Measurements from ENCODE around the gene ARL8A.
"Not testable (repeated sequence)": the region's sequence is repeated elsewhere in the genome, so short reads cannot be mapped to it uniquely, and the experiment has no call there.

Gene ARL8A

DNA sequence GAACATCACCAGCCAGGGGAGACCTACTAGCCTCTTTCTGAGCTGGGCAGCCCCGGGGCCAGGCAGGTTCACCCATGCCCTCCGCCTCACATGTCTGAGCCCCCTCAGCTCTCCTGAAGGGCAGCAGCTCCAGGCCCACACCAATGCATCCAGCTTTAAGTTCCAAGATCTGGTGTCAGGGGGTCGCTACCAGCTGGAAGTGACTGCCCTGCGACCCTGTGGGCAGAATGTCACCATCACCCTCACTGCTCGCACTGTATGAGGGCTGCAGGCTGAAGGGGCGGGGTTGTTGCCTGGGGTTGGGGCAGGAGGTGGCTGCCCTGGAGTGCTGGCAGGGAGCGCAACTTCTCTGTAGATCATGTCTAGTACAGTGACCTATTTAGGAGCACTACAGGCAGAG, 24.3 kb upstream of the ARL8A start:
- Mint-ChIP-seq H3K9me3 (no peaks in the 10 kb centered on the region), H3K27ac (no peak overlapping the region), H3K27me3 (ENCODE audit: low read depth, poor library complexity) (no peaks in the 10 kb centered on the region), H3K36me3 (ENCODE audit: low read depth) (no peaks in the 10 kb centered on the region), H3K4me1 (peaks cover 46% of the 10 kb centered on the region), H3K4me3 (no peak overlapping the region)
- TF ChIP-seq, protein P1, sequence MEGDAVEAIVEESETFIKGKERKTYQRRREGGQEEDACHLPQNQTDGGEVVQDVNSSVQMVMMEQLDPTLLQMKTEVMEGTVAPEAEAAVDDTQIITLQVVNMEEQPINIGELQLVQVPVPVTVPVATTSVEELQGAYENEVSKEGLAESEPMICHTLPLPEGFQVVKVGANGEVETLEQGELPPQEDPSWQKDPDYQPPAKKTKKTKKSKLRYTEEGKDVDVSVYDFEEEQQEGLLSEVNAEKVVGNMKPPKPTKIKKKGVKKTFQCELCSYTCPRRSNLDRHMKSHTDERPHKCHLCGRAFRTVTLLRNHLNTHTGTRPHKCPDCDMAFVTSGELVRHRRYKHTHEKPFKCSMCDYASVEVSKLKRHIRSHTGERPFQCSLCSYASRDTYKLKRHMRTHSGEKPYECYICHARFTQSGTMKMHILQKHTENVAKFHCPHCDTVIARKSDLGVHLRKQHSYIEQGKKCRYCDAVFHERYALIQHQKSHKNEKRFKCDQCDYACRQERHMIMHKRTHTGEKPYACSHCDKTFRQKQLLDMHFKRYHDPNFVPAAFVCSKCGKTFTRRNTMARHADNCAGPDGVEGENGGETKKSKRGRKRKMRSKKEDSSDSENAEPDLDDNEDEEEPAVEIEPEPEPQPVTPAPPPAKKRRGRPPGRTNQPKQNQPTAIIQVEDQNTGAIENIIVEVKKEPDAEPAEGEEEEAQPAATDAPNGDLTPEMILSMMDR (IDR thresholded peaks at IDR 0.05) = no peak
- DNase-seq = no peak

DNA sequence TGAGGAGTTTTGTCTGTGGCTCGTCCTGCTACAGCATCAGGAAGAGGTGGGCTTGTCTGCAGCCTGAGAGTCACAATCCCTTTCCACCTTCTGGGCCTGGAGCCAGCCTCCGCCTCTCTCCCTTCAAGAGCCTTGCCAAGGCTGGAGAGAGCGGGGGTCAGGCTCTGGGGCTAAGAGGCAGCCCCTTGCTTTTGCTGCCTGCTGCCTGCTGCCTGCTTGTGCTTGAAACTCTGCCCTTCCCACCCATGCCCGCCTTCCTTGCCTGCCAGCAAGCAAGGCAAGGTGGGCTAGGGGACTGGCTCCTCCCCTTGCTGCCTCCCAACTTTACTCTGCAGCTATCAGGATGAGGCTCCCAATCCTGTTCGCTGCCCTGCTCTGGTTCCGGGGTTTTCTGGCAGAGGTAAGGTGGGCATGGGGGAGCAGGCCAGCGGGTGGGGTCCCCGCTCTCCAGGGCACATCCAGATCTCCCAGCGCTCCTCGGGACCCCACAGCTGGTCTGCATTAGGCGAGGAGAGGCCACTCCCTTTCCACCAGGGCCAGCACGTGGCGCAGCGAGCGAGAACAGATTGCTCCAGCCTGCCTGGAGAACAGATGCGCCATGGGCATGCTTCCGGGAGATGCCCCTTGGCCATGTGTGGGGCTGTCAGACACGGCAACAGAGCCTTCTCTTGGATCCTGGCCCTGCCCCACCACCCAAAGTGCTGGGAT, 23.3 kb upstream of the ARL8A start:
- peaks cover 56% of the 10 kb centered on the region for H3K4me1 Mint-ChIP-seq
- TF ChIP-seq, protein P1 (IDR thresholded peaks at IDR 0.05) = no peak
- H3K4me3 Mint-ChIP-seq = no peak overlapping the region
- no peak overlapping the region for H3K27ac Mint-ChIP-seq
- no peak for DNase-seq
- no peaks in the 10 kb centered on the region for H3K36me3 Mint-ChIP-seq (ENCODE audit: low read depth)
- no peaks in the 10 kb centered on the region for H3K9me3 Mint-ChIP-seq
- H3K27me3 Mint-ChIP-seq (ENCODE audit: low read depth, poor library complexity) = no peaks in the 10 kb centered on the region

DNA sequence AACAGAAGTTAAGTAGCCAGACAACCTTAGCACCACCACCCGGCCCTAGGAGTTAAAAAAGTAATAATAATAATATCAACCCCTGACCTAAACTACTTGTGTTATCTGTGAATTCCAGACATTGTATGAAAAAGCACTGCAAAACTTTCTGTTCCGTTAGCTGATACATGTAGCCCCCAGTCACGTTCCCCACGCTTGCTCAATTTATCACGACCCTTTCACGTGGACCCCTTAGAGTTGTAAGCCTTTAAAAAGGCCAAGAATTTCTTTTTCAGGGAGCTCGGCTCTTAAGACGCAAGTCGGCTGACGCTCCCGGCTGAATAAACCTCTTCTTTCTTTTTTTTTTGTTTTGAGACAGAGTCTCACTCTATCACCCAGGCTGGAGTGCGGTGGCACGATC, 22.5 kb upstream of the ARL8A start:
- H3K9me3 Mint-ChIP-seq, DNase-seq: not testable (repeated sequence)

DNA sequence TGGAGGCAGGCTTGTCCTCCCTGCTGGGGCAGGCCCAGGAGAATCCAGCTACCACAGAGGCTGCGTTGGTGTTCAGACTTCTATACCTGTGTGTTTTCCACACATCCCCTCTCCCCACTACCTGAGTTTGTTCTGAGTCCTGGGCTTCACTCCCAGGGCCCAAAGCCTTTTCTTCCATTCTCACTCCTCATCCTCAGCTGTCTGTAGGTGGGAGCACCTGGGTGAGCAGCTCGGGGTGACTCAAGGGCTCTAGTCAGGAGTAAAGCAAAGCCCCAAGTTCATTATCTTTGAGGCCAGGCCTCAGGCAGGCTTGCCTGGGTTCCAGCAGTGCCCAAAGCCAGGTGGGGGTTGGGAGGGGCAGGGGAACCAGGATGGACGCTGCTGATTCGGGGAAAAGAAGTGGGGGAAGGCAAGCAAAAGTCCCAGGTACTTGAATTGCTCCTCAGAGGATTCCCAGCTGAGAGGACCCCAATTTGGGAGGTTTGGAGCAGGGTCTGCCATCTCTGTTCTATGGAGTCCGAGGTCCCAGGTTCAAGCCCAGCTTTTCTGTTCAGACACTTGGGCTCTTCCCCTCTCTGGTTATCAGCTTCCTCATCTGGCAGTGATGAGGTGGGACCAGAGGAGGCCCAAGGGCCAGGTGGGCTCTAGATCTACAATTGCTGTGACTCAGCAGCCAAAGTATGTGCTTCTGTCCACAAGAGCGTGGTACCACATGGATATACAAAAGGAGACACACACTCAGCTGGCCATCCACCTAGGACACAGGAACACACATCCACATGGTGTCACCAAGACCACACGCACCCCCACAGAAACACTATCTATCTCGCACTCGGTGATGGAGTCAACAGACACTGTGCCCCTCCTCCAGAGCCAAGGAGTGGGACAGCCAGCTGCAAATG, 21.7 kb upstream of the ARL8A start:
- TF ChIP-seq, protein P1 (IDR thresholded peaks at IDR 0.05) = no peak
- Mint-ChIP-seq H3K27me3 (ENCODE audit: low read depth, poor library complexity) (no peaks in the 10 kb centered on the region), H3K27ac (no peak overlapping the region), H3K4me3 (no peak overlapping the region), H3K9me3 (no peaks in the 10 kb centered on the region), H3K4me1 (peaks cover 71% of the 10 kb centered on the region), H3K36me3 (ENCODE audit: low read depth) (no peaks in the 10 kb centered on the region)
- DNase-seq = no peak

More for the DNA sequence above, 22.5 kb upstream of the ARL8A start:
- peaks cover 64% of the 10 kb centered on the region for H3K4me1 Mint-ChIP-seq
- not testable (repeated sequence) for H3K4me3 Mint-ChIP-seq; H3K36me3 Mint-ChIP-seq (ENCODE audit: low read depth); H3K27me3 Mint-ChIP-seq (ENCODE audit: low read depth, poor library complexity)
- H3K27ac Mint-ChIP-seq = peak overlapping the region; percentile 76

DNA sequence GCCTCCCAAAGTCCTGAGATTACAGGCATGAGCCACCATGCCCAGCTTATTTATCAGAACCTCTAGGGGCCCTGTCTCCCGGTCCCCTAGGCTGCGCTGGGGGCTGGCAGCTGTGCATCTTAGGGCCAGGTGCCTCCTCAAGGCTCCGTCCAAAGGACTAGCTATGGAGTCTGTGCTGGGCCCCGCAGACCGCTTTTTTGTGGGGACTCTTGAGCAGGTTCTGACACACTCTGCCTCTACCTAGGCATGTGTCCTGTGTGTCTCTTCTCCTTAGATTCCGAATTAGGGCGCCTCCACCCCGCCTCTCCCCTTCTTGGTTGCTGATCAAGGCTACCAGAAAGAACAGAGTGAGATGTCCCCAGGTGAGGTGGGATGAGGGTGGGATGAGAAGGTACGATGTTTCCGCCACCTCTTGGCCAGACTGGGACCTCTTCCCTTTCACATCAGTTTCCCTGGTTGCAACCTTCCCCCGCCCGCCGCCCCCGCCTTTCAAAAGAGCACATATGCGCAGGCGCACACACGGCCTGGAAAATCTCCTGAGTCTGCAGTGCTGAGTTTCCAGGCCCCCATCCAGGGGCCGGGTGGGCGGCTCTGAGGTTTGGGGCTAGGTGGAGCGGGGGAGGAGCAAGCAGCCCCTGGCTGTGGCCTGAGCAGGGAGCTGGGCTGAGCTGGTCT, 20.9 kb upstream of the ARL8A start:
- DNase-seq = no peak
- peaks cover 6% of the 10 kb centered on the region for H3K27me3 Mint-ChIP-seq (ENCODE audit: low read depth, poor library complexity)
- no peak overlapping the region for H3K27ac Mint-ChIP-seq
- H3K4me3 Mint-ChIP-seq = no peak overlapping the region
- TF ChIP-seq, protein P1 (IDR thresholded peaks at IDR 0.05) = no peak
- no peaks in the 10 kb centered on the region for H3K36me3 Mint-ChIP-seq (ENCODE audit: low read depth)
- H3K9me3 Mint-ChIP-seq = no peaks in the 10 kb centered on the region
- H3K4me1 Mint-ChIP-seq = peaks cover 79% of the 10 kb centered on the region

Measured in nephron progenitor cell (in vitro differentiated cells).